Upper lobe of right lung (tissue), 1 donor: Measurements from ENCODE around the gene BRS3. TPM values are rescaled to one million over a fixed set of nuclear protein-coding genes. Genes with fewer than 3 reads are reported as not detected.

ENCODE experiments used
- ATAC-seq: fragments of 200-7000 bp; cut with Tn5 transposase; one replicate; pipeline ENCODE4 v1.9.1; 2020; ENCODE audit warnings: mild to moderate bottlenecking, moderate library complexity
- DNase-seq: peaks from one replicate; pipeline ENCODE4 v3.0.0-alpha.2; 2020
- H3K27ac ChIP-seq: fragments of 200-600 bp; one replicate; pipeline ENCODE4 v1.8.0; 2022
- H3K27me3 ChIP-seq: fragments of 200-600 bp; one replicate; pipeline ENCODE4 v1.8.0; 2022; ENCODE audit warnings: mild to moderate bottlenecking
- H3K36me3 ChIP-seq: fragments of 200-600 bp; one replicate; pipeline ENCODE4 v1.8.0; 2022
- H3K4me1 ChIP-seq: fragments of 200-600 bp; one replicate; pipeline ENCODE4 v1.8.0; 2022
- H3K4me3 ChIP-seq: fragments of 200-600 bp; one replicate; pipeline ENCODE4 v1.8.0; 2022; ENCODE audit warnings: mild to moderate bottlenecking
- H3K9me3 ChIP-seq: fragments of 200-600 bp; one replicate; pipeline ENCODE4 v1.8.0; 2022
- intact Hi-C: fragments of 100-400 bp; cut with DNase I; formaldehyde crosslinking; loops from one replicate; pipeline ENCODE4 v1.11.0; 2022
- total RNA-seq: library from RNA; stranded (reverse); fragmentation: NEBNext Ultra II Directional; extraction: Animal tissue kit (Norgen Biotek cat#: 25700); gene quantifications from one replicate; pipeline ENCODE4 v1.2.1, GENCODE V29; 2021
- TF ChIP-seq, protein P1 (sequence below): fragments of 200-600 bp; IDR thresholded peaks from one replicate; pipeline ENCODE4 v1.8.0; 2022; ENCODE audit warnings: antibody characterized with exemption
- donor health status: DM: no; HTN: yes; CAD: no; lungs with severe emphysema.

Gene BRS3
- total RNA-seq, 1 donor from 2014 or later: not detected

DNA sequence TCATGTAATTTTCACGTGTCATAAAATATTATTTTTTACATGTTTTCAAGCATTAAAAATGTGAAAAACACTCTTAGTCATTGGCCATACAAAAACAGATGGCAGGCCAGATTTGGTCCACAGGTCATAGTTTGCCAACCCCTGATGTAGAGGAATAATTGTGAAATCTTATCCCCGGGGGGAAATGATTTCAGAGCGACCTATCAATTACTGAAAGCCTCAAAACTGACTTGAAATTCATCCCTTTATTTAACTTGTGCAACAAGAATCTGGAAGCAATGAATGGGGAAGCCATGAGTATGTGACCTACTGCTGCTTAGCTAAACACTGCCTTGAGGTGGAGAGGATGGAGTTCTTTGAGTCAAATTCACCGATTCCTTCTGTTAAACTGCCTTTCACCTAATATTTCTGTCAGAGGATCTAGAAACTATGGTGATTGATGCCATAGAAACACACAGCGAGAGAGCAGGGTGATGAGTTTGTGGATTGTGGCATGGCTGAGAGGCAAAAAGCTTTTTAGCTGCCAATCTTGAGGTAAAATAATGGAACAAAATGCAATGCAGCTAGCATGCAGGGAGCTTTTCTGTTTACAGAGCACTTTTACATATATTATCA, 30.3 kb upstream of the BRS3 start:
- no peak for ATAC-seq
- Histone ChIP-seq H3K9me3 (no peaks in the 10 kb centered on the region), H3K4me3 (no peak overlapping the region), H3K27ac (no peak overlapping the region), H3K4me1 (no peaks in the 10 kb centered on the region), H3K36me3 (no peaks in the 10 kb centered on the region), H3K27me3 (no peaks in the 10 kb centered on the region)
- intact Hi-C loops: no loop called here
- no peak for DNase-seq
- TF ChIP-seq, protein P1, sequence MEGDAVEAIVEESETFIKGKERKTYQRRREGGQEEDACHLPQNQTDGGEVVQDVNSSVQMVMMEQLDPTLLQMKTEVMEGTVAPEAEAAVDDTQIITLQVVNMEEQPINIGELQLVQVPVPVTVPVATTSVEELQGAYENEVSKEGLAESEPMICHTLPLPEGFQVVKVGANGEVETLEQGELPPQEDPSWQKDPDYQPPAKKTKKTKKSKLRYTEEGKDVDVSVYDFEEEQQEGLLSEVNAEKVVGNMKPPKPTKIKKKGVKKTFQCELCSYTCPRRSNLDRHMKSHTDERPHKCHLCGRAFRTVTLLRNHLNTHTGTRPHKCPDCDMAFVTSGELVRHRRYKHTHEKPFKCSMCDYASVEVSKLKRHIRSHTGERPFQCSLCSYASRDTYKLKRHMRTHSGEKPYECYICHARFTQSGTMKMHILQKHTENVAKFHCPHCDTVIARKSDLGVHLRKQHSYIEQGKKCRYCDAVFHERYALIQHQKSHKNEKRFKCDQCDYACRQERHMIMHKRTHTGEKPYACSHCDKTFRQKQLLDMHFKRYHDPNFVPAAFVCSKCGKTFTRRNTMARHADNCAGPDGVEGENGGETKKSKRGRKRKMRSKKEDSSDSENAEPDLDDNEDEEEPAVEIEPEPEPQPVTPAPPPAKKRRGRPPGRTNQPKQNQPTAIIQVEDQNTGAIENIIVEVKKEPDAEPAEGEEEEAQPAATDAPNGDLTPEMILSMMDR: no peak

DNA sequence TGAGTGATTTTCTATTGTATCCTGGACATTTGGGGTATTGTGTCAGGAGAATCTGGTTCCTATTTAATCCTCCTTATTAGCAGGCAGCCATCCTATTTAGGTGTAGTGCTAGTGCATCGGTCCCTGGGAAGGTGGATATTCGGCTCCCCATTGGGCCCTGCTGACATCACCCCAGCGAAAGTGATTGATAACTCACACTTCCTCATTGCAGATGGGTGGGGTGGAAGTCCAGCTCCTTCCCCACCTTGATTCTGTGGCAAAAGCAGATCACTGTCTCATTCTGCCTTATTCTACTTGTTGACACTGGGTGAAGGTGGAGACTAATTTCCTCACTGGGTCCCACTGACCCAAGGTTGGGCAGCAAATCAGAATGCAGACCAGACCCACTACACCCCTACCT, 23.2 kb upstream of the BRS3 start:
- intact Hi-C loops: no loop called here
- TF ChIP-seq, protein P1: no peak
- Histone ChIP-seq H3K27ac (no peak overlapping the region), H3K4me1 (no peaks in the 10 kb centered on the region), H3K9me3 (no peaks in the 10 kb centered on the region), H3K36me3 (no peaks in the 10 kb centered on the region), H3K4me3 (no peak overlapping the region), H3K27me3 (no peaks in the 10 kb centered on the region)
- no peak for DNase-seq
- ATAC-seq: no peak

DNA sequence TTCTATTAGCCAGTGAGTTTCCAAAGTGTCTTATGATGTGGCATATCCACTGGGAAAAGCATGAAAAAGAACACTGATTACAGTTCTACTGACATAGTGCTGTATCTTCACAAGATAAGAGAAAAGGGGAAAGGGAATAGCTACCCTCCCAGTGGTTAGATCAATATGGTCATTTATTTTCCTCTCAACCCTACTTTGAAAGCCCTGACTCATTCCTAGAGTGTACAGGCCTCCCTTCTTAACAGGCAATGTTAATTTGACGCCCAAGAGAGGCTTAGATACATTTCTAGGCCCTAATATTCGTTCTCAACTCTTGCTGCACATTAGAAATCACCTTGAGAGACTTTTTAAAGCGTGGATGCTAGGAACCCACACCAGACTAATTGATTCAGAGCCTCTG, 20.4 kb upstream of the BRS3 start:
- intact Hi-C loops: no loop called here
- DNase-seq: no peak
- Histone ChIP-seq H3K4me3 (no peak overlapping the region), H3K4me1 (no peaks in the 10 kb centered on the region), H3K27ac (no peak overlapping the region), H3K9me3 (no peaks in the 10 kb centered on the region), H3K36me3 (no peaks in the 10 kb centered on the region), H3K27me3 (no peaks in the 10 kb centered on the region)
- no peak for ATAC-seq
- TF ChIP-seq, protein P1: no peak

DNA sequence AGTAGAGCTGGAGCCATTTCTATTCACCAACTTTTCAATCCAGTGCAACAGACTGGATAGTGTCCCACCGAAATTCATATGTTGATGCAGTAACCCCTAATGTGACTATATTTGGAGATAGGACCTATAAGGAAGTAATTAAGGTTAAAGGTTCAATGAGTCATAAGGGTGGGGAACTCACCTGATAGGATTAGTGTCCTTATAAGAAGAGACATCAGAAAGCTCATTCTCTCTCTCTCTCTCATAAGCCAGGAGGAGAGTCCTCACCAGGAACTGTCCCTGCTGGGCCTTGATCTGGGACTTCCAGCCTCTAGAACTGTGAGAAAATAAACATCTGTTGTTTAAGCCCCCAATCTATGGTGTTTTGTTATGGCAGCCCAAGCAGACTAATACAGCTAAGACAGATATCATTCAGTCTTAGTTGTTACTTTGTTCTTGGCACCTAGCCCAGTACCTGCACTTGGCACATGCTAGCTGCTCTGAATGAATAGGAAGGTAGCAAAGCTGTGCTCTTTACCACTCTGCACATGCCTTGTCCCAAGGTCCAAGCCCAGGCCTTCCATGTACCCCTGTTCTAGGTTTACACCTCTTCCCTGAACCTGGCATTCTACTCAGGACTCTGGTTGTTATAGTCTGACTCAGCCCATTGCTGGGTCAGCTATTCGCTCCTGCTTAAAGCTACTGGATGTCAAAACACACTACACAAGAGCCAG, 19.2 kb upstream of the BRS3 start:
- DNase-seq: no peak
- Histone ChIP-seq H3K4me3 (no peak overlapping the region), H3K9me3 (no peaks in the 10 kb centered on the region), H3K27me3 (no peaks in the 10 kb centered on the region), H3K4me1 (no peaks in the 10 kb centered on the region), H3K27ac (no peak overlapping the region), H3K36me3 (no peaks in the 10 kb centered on the region)
- ATAC-seq: no peak
- TF ChIP-seq, protein P1: no peak
- intact Hi-C loops: no loop called here

DNA sequence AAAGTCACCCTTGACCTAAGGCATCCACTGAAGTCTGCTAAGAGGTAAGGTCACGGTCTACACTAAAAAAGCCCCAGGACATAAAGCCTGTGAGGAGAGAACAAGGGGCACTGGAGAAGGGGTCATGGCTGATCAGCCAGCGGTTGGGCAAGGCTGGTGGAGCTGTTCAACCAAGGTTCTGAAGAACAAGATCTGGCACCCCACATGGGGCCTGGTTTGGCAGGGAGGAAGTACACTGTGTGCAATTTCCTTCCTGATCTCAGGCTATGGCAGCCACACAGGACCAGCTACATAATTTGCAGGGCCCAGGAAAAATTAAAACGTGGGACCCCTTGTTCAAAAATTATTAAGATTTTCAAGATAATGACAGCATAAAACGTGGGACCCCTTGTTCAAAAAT, 14.1 kb upstream of the BRS3 start:
- Histone ChIP-seq H3K27me3 (no peaks in the 10 kb centered on the region), H3K27ac (no peak overlapping the region), H3K9me3 (no peaks in the 10 kb centered on the region), H3K4me1 (no peaks in the 10 kb centered on the region), H3K4me3 (no peak overlapping the region), H3K36me3 (no peaks in the 10 kb centered on the region)
- DNase-seq (no peak), ATAC-seq (no peak)
- TF ChIP-seq, protein P1: no peak
- intact Hi-C loops: no loop called here
